Hepatocyte (in vitro differentiated cells): ENCODE measurements around the gene SERGEF.

Source experiments
- EZH2phosphoT487 ChIP-seq: fragments of 200-600 bp; sonication (generic); IDR thresholded peaks from one replicate; pipeline ENCODE4 v1.6.1; 2018; ENCODE audit warnings: antibody characterized with exemption, mild to moderate bottlenecking, low read depth, moderate library complexity; ENCODE audit not compliant: unreplicated experiment, severe bottlenecking
- TF ChIP-seq, protein P1 (sequence below): fragments of 200-600 bp; sonication (generic); IDR thresholded peaks from 2 replicates; pipeline ENCODE4 v1.5.1; 2016; ENCODE audit warnings: antibody characterized with exemption, mild to moderate bottlenecking; ENCODE audit not compliant: poor library complexity

DNA sequence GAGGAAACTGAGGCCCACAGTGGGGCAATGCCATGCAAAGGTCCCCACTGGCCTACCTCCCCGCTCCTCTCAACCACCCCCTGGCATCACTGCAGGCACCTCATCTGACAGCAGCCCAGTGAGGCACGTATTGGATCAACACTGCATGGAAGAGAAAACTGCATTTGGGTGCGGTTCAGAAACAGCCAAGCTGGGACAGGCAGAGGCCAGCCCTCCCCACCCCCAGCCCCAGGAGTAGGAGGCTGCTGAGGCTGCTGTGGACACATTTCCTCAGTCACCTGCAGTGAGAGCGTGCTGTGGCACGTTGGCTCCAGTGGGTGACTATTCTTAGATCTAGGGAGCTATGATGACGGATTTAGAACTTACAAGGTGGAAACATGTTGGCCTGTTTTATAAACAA lies 214.6 kb downstream of the SERGEF start:
- TF ChIP-seq, protein P1, sequence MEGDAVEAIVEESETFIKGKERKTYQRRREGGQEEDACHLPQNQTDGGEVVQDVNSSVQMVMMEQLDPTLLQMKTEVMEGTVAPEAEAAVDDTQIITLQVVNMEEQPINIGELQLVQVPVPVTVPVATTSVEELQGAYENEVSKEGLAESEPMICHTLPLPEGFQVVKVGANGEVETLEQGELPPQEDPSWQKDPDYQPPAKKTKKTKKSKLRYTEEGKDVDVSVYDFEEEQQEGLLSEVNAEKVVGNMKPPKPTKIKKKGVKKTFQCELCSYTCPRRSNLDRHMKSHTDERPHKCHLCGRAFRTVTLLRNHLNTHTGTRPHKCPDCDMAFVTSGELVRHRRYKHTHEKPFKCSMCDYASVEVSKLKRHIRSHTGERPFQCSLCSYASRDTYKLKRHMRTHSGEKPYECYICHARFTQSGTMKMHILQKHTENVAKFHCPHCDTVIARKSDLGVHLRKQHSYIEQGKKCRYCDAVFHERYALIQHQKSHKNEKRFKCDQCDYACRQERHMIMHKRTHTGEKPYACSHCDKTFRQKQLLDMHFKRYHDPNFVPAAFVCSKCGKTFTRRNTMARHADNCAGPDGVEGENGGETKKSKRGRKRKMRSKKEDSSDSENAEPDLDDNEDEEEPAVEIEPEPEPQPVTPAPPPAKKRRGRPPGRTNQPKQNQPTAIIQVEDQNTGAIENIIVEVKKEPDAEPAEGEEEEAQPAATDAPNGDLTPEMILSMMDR, result no peak
- TF ChIP-seq EZH2phosphoT487, result no peak
